GM12878 (cell line): ENCODE results near the gene MASP1. TPM values are rescaled to one million over a fixed set of nuclear protein-coding genes. Genes with fewer than 3 reads are reported as not detected.

Source experiments
- ATAC-seq: fragments of 200-7000 bp; cut with Tn5 transposase; 3 replicates; pipeline ENCODE4 v1.9.1; 2020; ENCODE audit warnings: mild to moderate bottlenecking, moderate library complexity
- BruUV-seq: library from RNA; stranded (reverse); fragments of 400-500 nt; replicated peaks from 2 replicates; lab custom pipeline; 2021; lab: Mats Ljungman, UMichigan
- CTCF ChIA-PET: fragments of 300-600 bp; sonication (Branson Sonifier 250); formaldehyde crosslinking; extraction: SDS; loops from one replicate; lab custom pipeline; 2021; ENCODE audit warnings: inconsistent platforms; lab: Yijun Ruan, JAX
- POLR2A ChIA-PET: fragments of 350-600 bp; formaldehyde crosslinking; extraction: SDS; loops from one replicate; lab custom pipeline; 2021; ENCODE audit warnings: inconsistent platforms; lab: Charles Lee
- RAD21 ChIA-PET: fragments of 300-600 bp; sonication (Branson Sonifier 250); formaldehyde crosslinking; loops from one replicate; lab custom pipeline; 2023; ENCODE audit warnings: antibody characterized with exemption; ENCODE audit not compliant: unreplicated experiment; lab: Charles Lee
- SMC1A ChIA-PET: fragments of 300-600 bp; sonication (Branson Sonifier 250); formaldehyde crosslinking; loops from one replicate; lab custom pipeline; 2023; ENCODE audit not compliant: unreplicated experiment, uncharacterized antibody; lab: Charles Lee
- DNase-seq: peaks from one replicate; pipeline ENCODE4 v3.0.0-alpha.2; 2011; ENCODE audit warnings: low read depth, low spot score
- FAIRE-seq: peaks from 3 replicates; lab custom pipeline; 2011; peaks lifted over from hg19 to GRCh38; lab: Jason Lieb, UNC
- H2AFZ ChIP-seq: 2 replicates; pipeline ENCODE4 v1.6.0; 2011; ENCODE audit warnings: low read depth, low read length, control low read depth; ENCODE audit not compliant: control insufficient read depth
- H3K27ac ChIP-seq: 2 replicates; pipeline ENCODE4 v1.5.1; 2011; ENCODE audit warnings: control low read depth; ENCODE audit not compliant: control insufficient read depth, insufficient read depth
- H3K27me3 ChIP-seq, 2 experiments: replicated peaks in 1 of 2; 2 replicates each; pipeline versions ENCODE4 v1.6.0 to v1.6.1; 2011; ENCODE audit warnings: low read length in 1 of 2; ENCODE audit not compliant: control insufficient read depth in 2 of 2, insufficient read depth in 2 of 2
- H3K36me3 ChIP-seq, 2 experiments: 2 replicates each; pipeline ENCODE4 v1.5.1; 2011; ENCODE audit warnings: low read length in 1 of 2; ENCODE audit not compliant: control insufficient read depth in 2 of 2, insufficient read depth in 2 of 2
- H3K4me1 ChIP-seq: 2 replicates; pipeline ENCODE4 v1.6.1; 2011; ENCODE audit warnings: mild to moderate bottlenecking, low read length, moderate library complexity, mixed read lengths; ENCODE audit not compliant: control insufficient read depth, insufficient read depth
- H3K4me2 ChIP-seq: 2 replicates; pipeline ENCODE4 v1.6.0; 2011; ENCODE audit warnings: control low read depth; ENCODE audit not compliant: control insufficient read depth, insufficient read depth
- H3K4me3 ChIP-seq: fragments of 200-600 bp; sonication (generic); 2 replicates; pipeline ENCODE4 v1.5.1; 2016
- H3K79me2 ChIP-seq: 2 replicates; pipeline ENCODE4 v1.6.0; 2011; ENCODE audit warnings: low read length; ENCODE audit not compliant: control insufficient read depth, insufficient read depth
- H3K9ac ChIP-seq: 2 replicates; pipeline ENCODE4 v1.8.0; 2011; ENCODE audit warnings: low read length, control low read depth, mixed read lengths; ENCODE audit not compliant: control insufficient read depth, insufficient read depth
- H3K9me3 ChIP-seq: replicated peaks from 3 replicates; pipeline ENCODE4 v1.5.1; 2011; ENCODE audit warnings: mild to moderate bottlenecking, low read length; ENCODE audit not compliant: control insufficient read depth, insufficient read depth
- H4K20me1 ChIP-seq: 2 replicates; pipeline ENCODE4 v1.6.0; 2011; ENCODE audit not compliant: control insufficient read depth, insufficient read depth
- BHLHE40 ChIP-seq, 2 experiments: fragments of 450-650 bp in 1 of 2; IDR thresholded peaks; 2 replicates each; pipeline ENCODE4 v1.6.1; 2011 to 2017; ENCODE audit warnings: low read depth in 2 of 2, borderline replicate concordance in 1 of 2, improper control_type of control experiment in 1 of 2, low read length in 1 of 2, mild to moderate bottlenecking in 1 of 2
- DPF2 ChIP-seq: fragments of 450-650 bp; IDR thresholded peaks from 2 replicates; pipeline ENCODE4 v1.6.1; 2017; ENCODE audit warnings: mild to moderate bottlenecking
- EED ChIP-seq: sonication (generic); IDR thresholded peaks from 2 replicates; pipeline ENCODE4 v1.6.1; 2016; ENCODE audit warnings: antibody characterized with exemption, low read depth
- FOXM1 ChIP-seq: IDR thresholded peaks from 2 replicates; pipeline ENCODE4 v1.6.1; 2012; ENCODE audit warnings: low read depth, mild to moderate bottlenecking, inconsistent platforms, low read length, moderate library complexity
- HCFC1 ChIP-seq: fragments of 150-350 bp; IDR thresholded peaks from 2 replicates; pipeline ENCODE4 v1.6.1; 2014; ENCODE audit warnings: low read length
- HDAC2 ChIP-seq: fragments of 200-600 bp; sonication (generic); IDR thresholded peaks from 2 replicates; pipeline ENCODE4 v1.6.1; 2017
- HDAC6 ChIP-seq: fragments of 200-600 bp; sonication (generic); IDR thresholded peaks from one replicate; pipeline ENCODE4 v1.8.0; 2017; ENCODE audit warnings: antibody characterized with exemption; ENCODE audit not compliant: unreplicated experiment
- MTA3 ChIP-seq: IDR thresholded peaks from 2 replicates; pipeline ENCODE4 v1.6.1; 2012; ENCODE audit warnings: low read length, inconsistent platforms, borderline replicate concordance
- POLR2A ChIP-seq: IDR thresholded peaks from 2 replicates; pipeline ENCODE4 v1.6.1; 2011; ENCODE audit warnings: low read depth, mild to moderate bottlenecking, low read length
- RB1 ChIP-seq: fragments of 450-650 bp; formaldehyde crosslinking; IDR thresholded peaks from 2 replicates; pipeline ENCODE4 v1.6.1; 2017; ENCODE audit warnings: mild to moderate bottlenecking, borderline replicate concordance
- RBBP5 ChIP-seq: fragments of 200-600 bp; sonication (generic); conservative IDR thresholded peaks from 2 replicates; pipeline ENCODE4 v1.6.1; 2016
- SIX5 ChIP-seq: IDR thresholded peaks from 2 replicates; pipeline ENCODE4 v1.6.1; 2011; ENCODE audit warnings: mild to moderate bottlenecking, low read depth, low read length, moderate library complexity; ENCODE audit not compliant: severe bottlenecking
- WGBS: methylation state at CpG from one replicate; pipeline ENCODE4 v1.1.6; 2016; ENCODE audit warnings: low lambda C conversion rate; ENCODE audit not compliant: insufficient replicate concordance, insufficient coverage; ENCODE audit errors: missing lambda C conversion rate; 5-methylcytosine and 5-hydroxymethylcytosine counted together
- in situ Hi-C: fragments of 300-500 bp; cut with MboI; formaldehyde crosslinking; loops from 9 replicates; pipeline ENCODE4 v1.14.3; 2018; ENCODE audit warnings: mixed read lengths
- intact Hi-C: fragments of 100-400 bp; cut with micrococcal nuclease; formaldehyde crosslinking; loops from one replicate; pipeline ENCODE4 v1.14.2; 2022; ENCODE audit not compliant: unreplicated experiment
- polyA plus RNA-seq, 11 experiments: library from polyadenylated mRNA; depleted of rRNA in 4 of 11; unstranded in 6 of 11; stranded (reverse) in 5 of 11; fragments of >200 nt; fragmentation: Nextera tagmentation in 4 of 11; fragmentation: Illumina TruSeq in 1 of 11; extraction: Ambion mirVana in 4 of 11; extraction: Trizol in 1 of 11; gene quantifications; 1 replicate in 1 of 11; 2 replicates in 10 of 11; pipeline versions ENCODE4 v1.2.1 to v1.2.3, GENCODE V29; 2011 to 2016; ENCODE audit warnings: inconsistent platforms in 2 of 11, missing spikeins in 2 of 11, low read depth in 1 of 11
- total RNA-seq, 4 experiments: library from RNA; depleted of rRNA in 3 of 4; stranded (reverse); fragments of >200 nt in 3 of 4; fragmentation: Illumina TruSeq in 1 of 4; extraction: Trizol in 1 of 4; gene quantifications; 2 replicates each; pipeline versions ENCODE4 v1.2.1 to v1.2.3, GENCODE V29; 2013 to 2021
- TF ChIP-seq, protein P1 (sequence below): fragments of 450-650 bp; IDR thresholded peaks from 2 replicates; pipeline ENCODE4 v1.6.1; 2014; ENCODE audit warnings: mild to moderate bottlenecking
- TF ChIP-seq, protein P2 (sequence below): fragments of 450-650 bp; IDR thresholded peaks from 2 replicates; pipeline ENCODE4 v1.6.1; 2016; ENCODE audit warnings: mild to moderate bottlenecking, moderate library complexity, borderline replicate concordance
- TF ChIP-seq, protein P3 (sequence below): fragments of 450-650 bp; IDR thresholded peaks from 2 replicates; pipeline ENCODE4 v1.6.1; 2016; ENCODE audit warnings: mild to moderate bottlenecking
- TF ChIP-seq, protein P4 (sequence below): IDR thresholded peaks from 2 replicates; pipeline ENCODE4 v1.6.1; 2012; ENCODE audit warnings: mild to moderate bottlenecking, low read depth, low read length

The MASP1 gene
- total and polyA plus RNA-seq, 10 of the 15 experiments (the other 5 are each of a cell fraction or from before 2014, with no cell fraction given) = 0.05 TPM; not detected in 9

DNA sequence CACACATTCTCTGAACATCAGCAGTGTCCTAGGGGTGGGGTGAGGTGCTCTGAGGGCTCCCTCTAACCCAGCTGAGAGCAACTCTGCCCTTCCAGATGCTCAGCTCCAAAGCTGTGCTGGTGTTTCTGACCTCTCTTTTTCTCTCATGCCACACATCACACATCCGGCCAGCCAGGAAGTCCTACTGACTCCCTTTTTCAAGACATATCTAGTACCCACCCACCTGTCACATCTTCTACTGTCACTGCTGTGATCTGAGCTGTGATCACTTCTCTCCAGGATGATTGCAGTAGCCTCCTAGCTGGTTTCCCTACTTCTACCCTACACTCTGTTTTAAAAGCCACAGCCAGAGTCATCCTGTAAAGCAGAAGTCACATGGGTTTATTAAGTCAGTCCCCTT lies 30.2 kb upstream of the MASP1 start:
- ChIA-PET SMC1A (interaction anchor here (1.0 to 10.5 kb wide), 6 partner anchors 11 to 358 kb away, joined by 3 to 231 read pairs (median 4); no protein-coding TSS in a partner anchor), CTCF (interaction anchor here (1.2 to 12.2 kb wide), 4 partner anchors 104 to 394 kb away, joined by 3 to 519 read pairs (median 18); partner anchors contain the start of gene SST), POLR2A (no interaction called here), RAD21 (interaction anchor here (1.3 to 8.5 kb wide), 2 partner anchors 357 to 393 kb away, joined by 3 to 219 read pairs; no protein-coding TSS in a partner anchor)
- H3K9me3 ChIP-seq = no peaks in the 10 kb centered on the region
- no peak overlapping the region for H3K4me2 ChIP-seq
- no TSS peak for BruUV-seq
- no peaks in the 10 kb centered on the region for H3K36me3 ChIP-seq
- no peak overlapping the region for H3K4me3 ChIP-seq
- intact Hi-C loops = no loop called here
- no peaks in the 10 kb centered on the region for H3K4me1 ChIP-seq
- WGBS = 0% methylated on average over 1 of the region's 1 CpG
- ATAC-seq (no peak), DNase-seq (no peak), FAIRE-seq (no peak)
- no peaks in the 10 kb centered on the region for H3K79me2 ChIP-seq
- in situ Hi-C loops = no loop called here
- H2AFZ ChIP-seq = no peak overlapping the region
- no peak overlapping the region for H3K9ac ChIP-seq
- H3K27me3 ChIP-seq = peaks cover 0 to 3% of the 10 kb centered on the region in 2 experiments; a peak in 1 of 4 replicates
- no peak overlapping the region for H3K27ac ChIP-seq
- no peaks in the 10 kb centered on the region for H4K20me1 ChIP-seq
- TF ChIP-seq RB1 (no peak), BHLHE40 (IDR thresholded peaks at IDR 0.05; ENCODE audit: borderline replicate concordance in 1 of 2, low read depth in 2 of 2, low read length in 1 of 2) (no peak), FOXM1 (no peak), HCFC1 (no peak), HDAC2 (no peak), MTA3 (no peak), HDAC6 (no peak), POLR2A (no peak), EED (no peak), DPF2 (no peak), RBBP5 (no peak), SIX5 (no peak)
- TF ChIP-seq, protein P1, sequence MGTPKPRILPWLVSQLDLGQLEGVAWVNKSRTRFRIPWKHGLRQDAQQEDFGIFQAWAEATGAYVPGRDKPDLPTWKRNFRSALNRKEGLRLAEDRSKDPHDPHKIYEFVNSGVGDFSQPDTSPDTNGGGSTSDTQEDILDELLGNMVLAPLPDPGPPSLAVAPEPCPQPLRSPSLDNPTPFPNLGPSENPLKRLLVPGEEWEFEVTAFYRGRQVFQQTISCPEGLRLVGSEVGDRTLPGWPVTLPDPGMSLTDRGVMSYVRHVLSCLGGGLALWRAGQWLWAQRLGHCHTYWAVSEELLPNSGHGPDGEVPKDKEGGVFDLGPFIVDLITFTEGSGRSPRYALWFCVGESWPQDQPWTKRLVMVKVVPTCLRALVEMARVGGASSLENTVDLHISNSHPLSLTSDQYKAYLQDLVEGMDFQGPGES = no peak
- TF ChIP-seq, protein P2, sequence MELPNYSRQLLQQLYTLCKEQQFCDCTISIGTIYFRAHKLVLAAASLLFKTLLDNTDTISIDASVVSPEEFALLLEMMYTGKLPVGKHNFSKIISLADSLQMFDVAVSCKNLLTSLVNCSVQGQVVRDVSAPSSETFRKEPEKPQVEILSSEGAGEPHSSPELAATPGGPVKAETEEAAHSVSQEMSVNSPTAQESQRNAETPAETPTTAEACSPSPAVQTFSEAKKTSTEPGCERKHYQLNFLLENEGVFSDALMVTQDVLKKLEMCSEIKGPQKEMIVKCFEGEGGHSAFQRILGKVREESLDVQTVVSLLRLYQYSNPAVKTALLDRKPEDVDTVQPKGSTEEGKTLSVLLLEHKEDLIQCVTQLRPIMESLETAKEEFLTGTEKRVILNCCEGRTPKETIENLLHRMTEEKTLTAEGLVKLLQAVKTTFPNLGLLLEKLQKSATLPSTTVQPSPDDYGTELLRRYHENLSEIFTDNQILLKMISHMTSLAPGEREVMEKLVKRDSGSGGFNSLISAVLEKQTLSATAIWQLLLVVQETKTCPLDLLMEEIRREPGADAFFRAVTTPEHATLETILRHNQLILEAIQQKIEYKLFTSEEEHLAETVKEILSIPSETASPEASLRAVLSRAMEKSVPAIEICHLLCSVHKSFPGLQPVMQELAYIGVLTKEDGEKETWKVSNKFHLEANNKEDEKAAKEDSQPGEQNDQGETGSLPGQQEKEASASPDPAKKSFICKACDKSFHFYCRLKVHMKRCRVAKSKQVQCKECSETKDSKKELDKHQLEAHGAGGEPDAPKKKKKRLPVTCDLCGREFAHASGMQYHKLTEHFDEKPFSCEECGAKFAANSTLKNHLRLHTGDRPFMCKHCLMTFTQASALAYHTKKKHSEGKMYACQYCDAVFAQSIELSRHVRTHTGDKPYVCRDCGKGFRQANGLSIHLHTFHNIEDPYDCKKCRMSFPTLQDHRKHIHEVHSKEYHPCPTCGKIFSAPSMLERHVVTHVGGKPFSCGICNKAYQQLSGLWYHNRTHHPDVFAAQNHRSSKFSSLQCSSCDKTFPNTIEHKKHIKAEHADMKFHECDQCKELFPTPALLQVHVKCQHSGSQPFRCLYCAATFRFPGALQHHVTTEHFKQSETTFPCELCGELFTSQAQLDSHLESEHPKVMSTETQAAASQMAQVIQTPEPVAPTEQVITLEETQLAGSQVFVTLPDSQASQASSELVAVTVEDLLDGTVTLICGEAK = no peak
- TF ChIP-seq, protein P3, sequence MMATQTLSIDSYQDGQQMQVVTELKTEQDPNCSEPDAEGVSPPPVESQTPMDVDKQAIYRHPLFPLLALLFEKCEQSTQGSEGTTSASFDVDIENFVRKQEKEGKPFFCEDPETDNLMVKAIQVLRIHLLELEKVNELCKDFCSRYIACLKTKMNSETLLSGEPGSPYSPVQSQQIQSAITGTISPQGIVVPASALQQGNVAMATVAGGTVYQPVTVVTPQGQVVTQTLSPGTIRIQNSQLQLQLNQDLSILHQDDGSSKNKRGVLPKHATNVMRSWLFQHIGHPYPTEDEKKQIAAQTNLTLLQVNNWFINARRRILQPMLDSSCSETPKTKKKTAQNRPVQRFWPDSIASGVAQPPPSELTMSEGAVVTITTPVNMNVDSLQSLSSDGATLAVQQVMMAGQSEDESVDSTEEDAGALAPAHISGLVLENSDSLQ = no peak
- TF ChIP-seq, protein P4, sequence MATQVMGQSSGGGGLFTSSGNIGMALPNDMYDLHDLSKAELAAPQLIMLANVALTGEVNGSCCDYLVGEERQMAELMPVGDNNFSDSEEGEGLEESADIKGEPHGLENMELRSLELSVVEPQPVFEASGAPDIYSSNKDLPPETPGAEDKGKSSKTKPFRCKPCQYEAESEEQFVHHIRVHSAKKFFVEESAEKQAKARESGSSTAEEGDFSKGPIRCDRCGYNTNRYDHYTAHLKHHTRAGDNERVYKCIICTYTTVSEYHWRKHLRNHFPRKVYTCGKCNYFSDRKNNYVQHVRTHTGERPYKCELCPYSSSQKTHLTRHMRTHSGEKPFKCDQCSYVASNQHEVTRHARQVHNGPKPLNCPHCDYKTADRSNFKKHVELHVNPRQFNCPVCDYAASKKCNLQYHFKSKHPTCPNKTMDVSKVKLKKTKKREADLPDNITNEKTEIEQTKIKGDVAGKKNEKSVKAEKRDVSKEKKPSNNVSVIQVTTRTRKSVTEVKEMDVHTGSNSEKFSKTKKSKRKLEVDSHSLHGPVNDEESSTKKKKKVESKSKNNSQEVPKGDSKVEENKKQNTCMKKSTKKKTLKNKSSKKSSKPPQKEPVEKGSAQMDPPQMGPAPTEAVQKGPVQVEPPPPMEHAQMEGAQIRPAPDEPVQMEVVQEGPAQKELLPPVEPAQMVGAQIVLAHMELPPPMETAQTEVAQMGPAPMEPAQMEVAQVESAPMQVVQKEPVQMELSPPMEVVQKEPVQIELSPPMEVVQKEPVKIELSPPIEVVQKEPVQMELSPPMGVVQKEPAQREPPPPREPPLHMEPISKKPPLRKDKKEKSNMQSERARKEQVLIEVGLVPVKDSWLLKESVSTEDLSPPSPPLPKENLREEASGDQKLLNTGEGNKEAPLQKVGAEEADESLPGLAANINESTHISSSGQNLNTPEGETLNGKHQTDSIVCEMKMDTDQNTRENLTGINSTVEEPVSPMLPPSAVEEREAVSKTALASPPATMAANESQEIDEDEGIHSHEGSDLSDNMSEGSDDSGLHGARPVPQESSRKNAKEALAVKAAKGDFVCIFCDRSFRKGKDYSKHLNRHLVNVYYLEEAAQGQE = no peak
